ENCODE data around the gene GID8.

DNA sequence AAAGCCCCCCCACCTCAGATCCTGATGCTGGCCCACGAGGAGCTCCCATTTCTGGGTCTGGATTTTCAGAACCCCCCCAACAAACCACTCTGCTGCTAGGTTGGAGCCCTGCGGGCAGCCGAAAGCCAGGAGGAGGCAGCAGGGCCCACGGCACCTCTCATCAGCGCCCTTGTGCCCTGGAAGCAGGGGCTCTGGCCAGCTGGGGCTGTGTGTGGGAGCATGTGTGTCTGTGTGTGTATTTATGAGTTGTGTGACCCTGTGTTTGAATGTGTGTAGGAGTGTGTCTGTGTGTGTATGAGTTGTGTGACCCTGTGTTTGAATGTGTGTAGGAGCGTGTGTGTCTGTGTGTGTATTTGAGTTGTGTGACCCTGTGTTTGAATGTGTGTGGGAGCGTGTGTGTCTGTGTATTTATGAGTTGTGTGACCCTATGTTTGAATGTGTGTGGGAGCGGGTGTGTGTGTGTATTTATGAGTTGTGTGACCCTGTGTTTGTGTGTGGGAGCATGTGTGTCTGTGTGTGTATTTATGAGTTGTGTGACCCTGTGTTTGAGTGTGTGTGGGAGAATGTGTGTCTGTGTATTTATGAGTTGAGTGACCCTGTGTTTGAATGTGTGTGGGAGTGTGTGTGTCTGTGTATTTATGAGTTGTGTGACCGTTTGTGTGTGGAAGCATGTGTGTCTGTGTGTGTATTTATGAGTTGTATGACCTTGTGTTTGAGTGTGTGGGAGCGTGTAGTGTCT is 33.4 kb downstream of the GID8 start:
- TF ChIP-seq, protein P1, sequence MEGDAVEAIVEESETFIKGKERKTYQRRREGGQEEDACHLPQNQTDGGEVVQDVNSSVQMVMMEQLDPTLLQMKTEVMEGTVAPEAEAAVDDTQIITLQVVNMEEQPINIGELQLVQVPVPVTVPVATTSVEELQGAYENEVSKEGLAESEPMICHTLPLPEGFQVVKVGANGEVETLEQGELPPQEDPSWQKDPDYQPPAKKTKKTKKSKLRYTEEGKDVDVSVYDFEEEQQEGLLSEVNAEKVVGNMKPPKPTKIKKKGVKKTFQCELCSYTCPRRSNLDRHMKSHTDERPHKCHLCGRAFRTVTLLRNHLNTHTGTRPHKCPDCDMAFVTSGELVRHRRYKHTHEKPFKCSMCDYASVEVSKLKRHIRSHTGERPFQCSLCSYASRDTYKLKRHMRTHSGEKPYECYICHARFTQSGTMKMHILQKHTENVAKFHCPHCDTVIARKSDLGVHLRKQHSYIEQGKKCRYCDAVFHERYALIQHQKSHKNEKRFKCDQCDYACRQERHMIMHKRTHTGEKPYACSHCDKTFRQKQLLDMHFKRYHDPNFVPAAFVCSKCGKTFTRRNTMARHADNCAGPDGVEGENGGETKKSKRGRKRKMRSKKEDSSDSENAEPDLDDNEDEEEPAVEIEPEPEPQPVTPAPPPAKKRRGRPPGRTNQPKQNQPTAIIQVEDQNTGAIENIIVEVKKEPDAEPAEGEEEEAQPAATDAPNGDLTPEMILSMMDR (IDR thresholded peaks at IDR 0.05), result no peak
- TF ChIP-seq POLR2A (IDR thresholded peaks at IDR 0.05), result no peak
- no peak for TF ChIP-seq EP300 (IDR thresholded peaks at IDR 0.05)
